Measurements from ENCODE around the gene HS6ST3.

- TF ChIP-seq, protein P1, sequence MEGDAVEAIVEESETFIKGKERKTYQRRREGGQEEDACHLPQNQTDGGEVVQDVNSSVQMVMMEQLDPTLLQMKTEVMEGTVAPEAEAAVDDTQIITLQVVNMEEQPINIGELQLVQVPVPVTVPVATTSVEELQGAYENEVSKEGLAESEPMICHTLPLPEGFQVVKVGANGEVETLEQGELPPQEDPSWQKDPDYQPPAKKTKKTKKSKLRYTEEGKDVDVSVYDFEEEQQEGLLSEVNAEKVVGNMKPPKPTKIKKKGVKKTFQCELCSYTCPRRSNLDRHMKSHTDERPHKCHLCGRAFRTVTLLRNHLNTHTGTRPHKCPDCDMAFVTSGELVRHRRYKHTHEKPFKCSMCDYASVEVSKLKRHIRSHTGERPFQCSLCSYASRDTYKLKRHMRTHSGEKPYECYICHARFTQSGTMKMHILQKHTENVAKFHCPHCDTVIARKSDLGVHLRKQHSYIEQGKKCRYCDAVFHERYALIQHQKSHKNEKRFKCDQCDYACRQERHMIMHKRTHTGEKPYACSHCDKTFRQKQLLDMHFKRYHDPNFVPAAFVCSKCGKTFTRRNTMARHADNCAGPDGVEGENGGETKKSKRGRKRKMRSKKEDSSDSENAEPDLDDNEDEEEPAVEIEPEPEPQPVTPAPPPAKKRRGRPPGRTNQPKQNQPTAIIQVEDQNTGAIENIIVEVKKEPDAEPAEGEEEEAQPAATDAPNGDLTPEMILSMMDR (conservative IDR thresholded peaks at IDR 0.05 in 1 of 2, IDR thresholded peaks at IDR 0.05 in 1 of 2; ENCODE audit: low read depth in 1 of 2, low read length in 2 of 2) = no peak
- TF ChIP-seq EZH2 (IDR thresholded peaks at IDR 0.05; ENCODE audit: low read length, missing control alignments) = no peak
These were observed 308.6 kb downstream of the HS6ST3 start for GRCh38 chr13:96398486-96398885.
